ENCODE results near the gene ARID4B.
A peak's percentile ranks its signal among the peaks of the same experiment; 100 is the strongest.

The ARID4B gene

DNA sequence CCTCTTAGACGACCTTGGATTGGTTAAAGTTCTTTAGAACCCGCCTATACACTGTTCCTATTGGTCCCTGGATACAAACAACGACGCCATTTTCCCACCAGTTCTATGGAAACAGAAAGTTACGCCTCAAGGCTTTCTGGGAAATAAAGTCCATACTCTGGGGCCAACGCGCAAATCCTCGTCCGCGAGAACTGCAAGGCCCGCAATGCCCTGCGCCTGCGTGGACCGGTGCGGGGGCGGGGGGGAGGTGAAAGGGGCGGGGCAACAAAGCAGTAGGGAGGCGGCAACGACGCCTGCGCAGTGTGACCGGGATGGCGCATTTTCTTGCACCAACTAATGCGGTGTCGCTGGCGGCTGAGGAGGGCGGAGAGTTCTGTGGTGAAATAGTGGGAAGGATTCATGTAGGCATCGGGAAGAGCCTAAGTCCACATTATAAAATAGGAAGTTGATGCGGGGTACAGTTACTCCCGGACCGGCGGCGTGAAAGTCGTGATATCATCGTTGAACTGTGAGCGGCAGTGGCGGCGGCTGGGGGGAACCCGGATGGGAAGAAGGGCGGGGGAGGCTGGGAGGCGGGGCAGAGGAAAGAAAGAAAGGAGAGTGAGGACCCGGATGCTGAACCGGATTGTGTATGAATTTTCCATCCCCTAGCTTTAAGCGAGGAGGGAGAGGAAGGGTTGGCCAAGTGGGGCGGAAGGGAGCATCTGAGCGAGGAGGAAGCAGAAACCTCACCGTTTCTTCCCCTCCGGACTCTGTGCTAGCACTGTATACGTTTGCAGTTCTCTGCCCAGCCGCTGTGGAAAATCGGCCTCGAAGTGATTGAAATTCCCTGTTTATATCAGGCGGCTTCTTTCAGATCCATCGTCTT is 526 bp upstream of the ARID4B start, which contains the start of gene GGPS1 (continued):
- TF ChIP-seq PRDM1 (tag by site-specific recombination; IDR thresholded peaks at IDR 0.05) (peak; percentile 32; the same call in 1 of the 2 replicates), ZNF391 (tag by site-specific recombination; IDR thresholded peaks at IDR 0.05; ENCODE audit: borderline replicate concordance, low read depth) (peak; percentile 95), ZNF146 (tag by site-specific recombination; IDR thresholded peaks at IDR 0.05) (peak; percentile 49; the same call in 1 of the 2 replicates), ZNF521 (tag by site-specific recombination; IDR thresholded peaks at IDR 0.05) (no peak), ZNF416 (tag by site-specific recombination; IDR thresholded peaks at IDR 0.05) (no peak), ZNF366 (tag by site-specific recombination; conservative IDR thresholded peaks at IDR 0.05) (peak; percentile 100), ZFHX2 (tag by site-specific recombination; conservative IDR thresholded peaks at IDR 0.05) (peak; percentile 94), MEIS1 (CRISPR knock-in tag; IDR thresholded peaks at IDR 0.05; ENCODE audit: borderline replicate concordance) (no peak), ZNF548 (tag by site-specific recombination; IDR thresholded peaks at IDR 0.05) (no peak), ZBTB1 (tag by site-specific recombination; IDR thresholded peaks at IDR 0.05) (no peak; the same call in 1 of the 2 replicates), ZNF529 (tag by site-specific recombination; IDR thresholded peaks at IDR 0.05; ENCODE audit: insufficient replicate concordance) (no peak), ZNF423 (tag by site-specific recombination; IDR thresholded peaks at IDR 0.05) (no peak), ZFP69B (tag by site-specific recombination; IDR thresholded peaks at IDR 0.05) (0 out of 2 replicates have a peak, but pooled peaks have one; percentile 72), TRIM28 (IDR thresholded peaks at IDR 0.05; ENCODE audit: borderline replicate concordance, low read length) (no peak), ZNF302 (tag by site-specific recombination; IDR thresholded peaks at IDR 0.05; ENCODE audit: low read depth) (no peak), ZNF24 (tag by site-specific recombination; IDR thresholded peaks at IDR 0.05) (peak; percentile 85; the same call in 1 of the 2 replicates), ZEB2 (tag by site-specific recombination; IDR thresholded peaks at IDR 0.05) (peak; percentile 94), WT1 (tag by site-specific recombination; IDR thresholded peaks at IDR 0.05) (peak; percentile 90), ZNF16 (tag by site-specific recombination; IDR thresholded peaks at IDR 0.05; ENCODE audit: low read depth) (peak; percentile 9; the same call in 1 of the 2 replicates)
- TF ChIP-seq, protein P1, sequence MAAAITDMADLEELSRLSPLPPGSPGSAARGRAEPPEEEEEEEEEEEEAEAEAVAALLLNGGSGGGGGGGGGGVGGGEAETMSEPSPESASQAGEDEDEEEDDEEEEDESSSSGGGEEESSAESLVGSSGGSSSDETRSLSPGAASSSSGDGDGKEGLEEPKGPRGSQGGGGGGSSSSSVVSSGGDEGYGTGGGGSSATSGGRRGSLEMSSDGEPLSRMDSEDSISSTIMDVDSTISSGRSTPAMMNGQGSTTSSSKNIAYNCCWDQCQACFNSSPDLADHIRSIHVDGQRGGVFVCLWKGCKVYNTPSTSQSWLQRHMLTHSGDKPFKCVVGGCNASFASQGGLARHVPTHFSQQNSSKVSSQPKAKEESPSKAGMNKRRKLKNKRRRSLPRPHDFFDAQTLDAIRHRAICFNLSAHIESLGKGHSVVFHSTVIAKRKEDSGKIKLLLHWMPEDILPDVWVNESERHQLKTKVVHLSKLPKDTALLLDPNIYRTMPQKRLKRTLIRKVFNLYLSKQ (tag by site-specific recombination; IDR thresholded peaks at IDR 0.05; ENCODE audit: borderline replicate concordance): no peak
- TF ChIP-seq, protein P2, sequence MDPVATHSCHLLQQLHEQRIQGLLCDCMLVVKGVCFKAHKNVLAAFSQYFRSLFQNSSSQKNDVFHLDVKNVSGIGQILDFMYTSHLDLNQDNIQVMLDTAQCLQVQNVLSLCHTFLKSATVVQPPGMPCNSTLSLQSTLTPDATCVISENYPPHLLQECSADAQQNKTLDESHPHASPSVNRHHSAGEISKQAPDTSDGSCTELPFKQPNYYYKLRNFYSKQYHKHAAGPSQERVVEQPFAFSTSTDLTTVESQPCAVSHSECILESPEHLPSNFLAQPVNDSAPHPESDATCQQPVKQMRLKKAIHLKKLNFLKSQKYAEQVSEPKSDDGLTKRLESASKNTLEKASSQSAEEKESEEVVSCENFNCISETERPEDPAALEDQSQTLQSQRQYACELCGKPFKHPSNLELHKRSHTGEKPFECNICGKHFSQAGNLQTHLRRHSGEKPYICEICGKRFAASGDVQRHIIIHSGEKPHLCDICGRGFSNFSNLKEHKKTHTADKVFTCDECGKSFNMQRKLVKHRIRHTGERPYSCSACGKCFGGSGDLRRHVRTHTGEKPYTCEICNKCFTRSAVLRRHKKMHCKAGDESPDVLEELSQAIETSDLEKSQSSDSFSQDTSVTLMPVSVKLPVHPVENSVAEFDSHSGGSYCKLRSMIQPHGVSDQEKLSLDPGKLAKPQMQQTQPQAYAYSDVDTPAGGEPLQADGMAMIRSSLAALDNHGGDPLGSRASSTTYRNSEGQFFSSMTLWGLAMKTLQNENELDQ (tag by site-specific recombination; IDR thresholded peaks at IDR 0.05; ENCODE audit: low read depth): no peak
- TF ChIP-seq, protein P3, sequence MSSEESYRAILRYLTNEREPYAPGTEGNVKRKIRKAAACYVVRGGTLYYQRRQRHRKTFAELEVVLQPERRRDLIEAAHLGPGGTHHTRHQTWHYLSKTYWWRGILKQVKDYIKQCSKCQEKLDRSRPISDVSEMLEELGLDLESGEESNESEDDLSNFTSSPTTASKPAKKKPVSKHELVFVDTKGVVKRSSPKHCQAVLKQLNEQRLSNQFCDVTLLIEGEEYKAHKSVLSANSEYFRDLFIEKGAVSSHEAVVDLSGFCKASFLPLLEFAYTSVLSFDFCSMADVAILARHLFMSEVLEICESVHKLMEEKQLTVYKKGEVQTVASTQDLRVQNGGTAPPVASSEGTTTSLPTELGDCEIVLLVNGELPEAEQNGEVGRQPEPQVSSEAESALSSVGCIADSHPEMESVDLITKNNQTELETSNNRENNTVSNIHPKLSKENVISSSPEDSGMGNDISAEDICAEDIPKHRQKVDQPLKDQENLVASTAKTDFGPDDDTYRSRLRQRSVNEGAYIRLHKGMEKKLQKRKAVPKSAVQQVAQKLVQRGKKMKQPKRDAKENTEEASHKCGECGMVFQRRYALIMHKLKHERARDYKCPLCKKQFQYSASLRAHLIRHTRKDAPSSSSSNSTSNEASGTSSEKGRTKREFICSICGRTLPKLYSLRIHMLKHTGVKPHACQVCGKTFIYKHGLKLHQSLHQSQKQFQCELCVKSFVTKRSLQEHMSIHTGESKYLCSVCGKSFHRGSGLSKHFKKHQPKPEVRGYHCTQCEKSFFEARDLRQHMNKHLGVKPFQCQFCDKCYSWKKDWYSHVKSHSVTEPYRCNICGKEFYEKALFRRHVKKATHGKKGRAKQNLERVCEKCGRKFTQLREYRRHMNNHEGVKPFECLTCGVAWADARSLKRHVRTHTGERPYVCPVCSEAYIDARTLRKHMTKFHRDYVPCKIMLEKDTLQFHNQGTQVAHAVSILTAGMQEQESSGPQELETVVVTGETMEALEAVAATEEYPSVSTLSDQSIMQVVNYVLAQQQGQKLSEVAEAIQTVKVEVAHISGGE (tag by site-specific recombination; conservative IDR thresholded peaks at IDR 0.05; ENCODE audit: low read depth): peak; percentile 98
- TF ChIP-seq, protein P4, sequence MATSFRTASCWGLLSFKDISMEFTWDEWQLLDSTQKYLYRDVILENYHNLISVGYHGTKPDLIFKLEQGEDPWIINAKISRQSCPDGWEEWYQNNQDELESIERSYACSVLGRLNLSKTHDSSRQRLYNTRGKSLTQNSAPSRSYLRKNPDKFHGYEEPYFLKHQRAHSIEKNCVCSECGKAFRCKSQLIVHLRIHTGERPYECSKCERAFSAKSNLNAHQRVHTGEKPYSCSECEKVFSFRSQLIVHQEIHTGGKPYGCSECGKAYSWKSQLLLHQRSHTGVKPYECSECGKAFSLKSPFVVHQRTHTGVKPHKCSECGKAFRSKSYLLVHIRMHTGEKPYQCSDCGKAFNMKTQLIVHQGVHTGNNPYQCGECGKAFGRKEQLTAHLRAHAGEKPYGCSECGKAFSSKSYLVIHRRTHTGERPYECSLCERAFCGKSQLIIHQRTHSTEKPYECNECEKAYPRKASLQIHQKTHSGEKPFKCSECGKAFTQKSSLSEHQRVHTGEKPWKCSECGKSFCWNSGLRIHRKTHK (tag by site-specific recombination; IDR thresholded peaks at IDR 0.05): no peak
- TF ChIP-seq, protein P5, sequence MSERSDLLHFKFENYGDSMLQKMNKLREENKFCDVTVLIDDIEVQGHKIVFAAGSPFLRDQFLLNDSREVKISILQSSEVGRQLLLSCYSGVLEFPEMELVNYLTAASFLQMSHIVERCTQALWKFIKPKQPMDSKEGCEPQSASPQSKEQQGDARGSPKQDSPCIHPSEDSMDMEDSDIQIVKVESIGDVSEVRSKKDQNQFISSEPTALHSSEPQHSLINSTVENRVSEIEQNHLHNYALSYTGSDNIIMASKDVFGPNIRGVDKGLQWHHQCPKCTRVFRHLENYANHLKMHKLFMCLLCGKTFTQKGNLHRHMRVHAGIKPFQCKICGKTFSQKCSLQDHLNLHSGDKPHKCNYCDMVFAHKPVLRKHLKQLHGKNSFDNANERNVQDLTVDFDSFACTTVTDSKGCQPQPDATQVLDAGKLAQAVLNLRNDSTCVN (tag by site-specific recombination; optimal IDR thresholded peaks at IDR 0.05): no peak
- TF ChIP-seq, protein P6, sequence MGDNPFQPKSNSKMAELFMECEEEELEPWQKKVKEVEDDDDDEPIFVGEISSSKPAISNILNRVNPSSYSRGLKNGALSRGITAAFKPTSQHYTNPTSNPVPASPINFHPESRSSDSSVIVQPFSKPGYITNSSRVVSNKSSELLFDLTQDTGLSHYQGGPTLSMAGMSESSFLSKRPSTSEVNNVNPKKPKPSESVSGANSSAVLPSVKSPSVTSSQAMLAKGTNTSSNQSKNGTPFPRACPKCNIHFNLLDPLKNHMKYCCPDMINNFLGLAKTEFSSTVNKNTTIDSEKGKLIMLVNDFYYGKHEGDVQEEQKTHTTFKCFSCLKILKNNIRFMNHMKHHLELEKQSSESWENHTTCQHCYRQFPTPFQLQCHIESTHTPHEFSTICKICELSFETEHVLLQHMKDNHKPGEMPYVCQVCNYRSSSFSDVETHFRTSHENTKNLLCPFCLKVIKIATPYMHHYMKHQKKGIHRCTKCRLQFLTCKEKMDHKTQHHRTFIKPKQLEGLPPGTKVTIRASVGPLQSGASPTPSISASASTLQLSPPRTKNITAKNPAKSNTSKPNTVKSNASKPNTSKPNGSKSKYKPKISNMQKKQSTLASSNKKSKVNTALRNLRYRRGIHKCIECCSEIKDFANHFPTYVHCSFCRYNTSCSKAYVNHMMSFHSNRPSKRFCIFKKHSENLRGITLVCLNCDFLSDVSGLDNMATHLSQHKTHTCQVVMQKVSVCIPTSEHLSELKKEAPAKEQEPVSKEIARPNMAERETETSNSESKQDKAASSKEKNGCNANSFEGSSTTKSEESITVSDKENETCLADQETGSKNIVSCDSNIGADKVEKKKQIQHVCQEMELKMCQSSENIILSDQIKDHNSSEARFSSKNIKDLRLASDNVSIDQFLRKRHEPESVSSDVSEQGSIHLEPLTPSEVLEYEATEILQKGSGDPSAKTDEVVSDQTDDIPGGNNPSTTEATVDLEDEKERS (tag by site-specific recombination; IDR thresholded peaks at IDR 0.05): no peak
